ENCODE measurements around the gene SRRM2.
A peak's percentile ranks its signal among the peaks of the same experiment; 100 is the strongest.

Gene SRRM2

GRCh38 chr16:2752035-2752849 is at the start of gene SRRM2:
Gene SRRM2, plus strand, starts transcription at chr16:2752638. Its CDS starts 3,727 bp downstream, at chr16:2756365.
- H3K27ac ChIP-seq = peak within 1 kb of the TSS; percentile 99
- DNase-seq (ENCODE audit: low spot score) = peak; percentile 96
- peak within 1 kb of the TSS; percentile 87 for H3K4me3 ChIP-seq
- TF ChIP-seq CTCF (IDR thresholded peaks at IDR 0.05) = no peak

GRCh38 chr16:2702871-2703745 is 49.3 kb upstream of the SRRM2 start:
- DNase-seq (ENCODE audit: low spot score) = no peak
- Histone ChIP-seq H3K27ac (no peak overlapping the region), H3K4me3 (no peak overlapping the region)
- no peak for TF ChIP-seq CTCF (IDR thresholded peaks at IDR 0.05)

- DNase-seq (ENCODE audit: low spot score) = no peak
These were observed 48.1 kb upstream of the SRRM2 start for GRCh38 chr16:2704166-2704982.

GRCh38 chr16:2704983-2705275 is 47.5 kb upstream of the SRRM2 start:
- H3K27ac ChIP-seq = no peak overlapping the region
- DNase-seq (ENCODE audit: low spot score) = no peak
- TF ChIP-seq CTCF (IDR thresholded peaks at IDR 0.05) = no peak
- no peak overlapping the region for H3K4me3 ChIP-seq

More at GRCh38 chr16:2704166-2704982, 48.1 kb upstream of the SRRM2 start:
- TF ChIP-seq CTCF (IDR thresholded peaks at IDR 0.05) = no peak
- no peak overlapping the region for H3K4me3 ChIP-seq
- no peak overlapping the region for H3K27ac ChIP-seq

- DNase-seq (ENCODE audit: low spot score) = no peak
- Histone ChIP-seq H3K27ac (no peak overlapping the region), H3K4me3 (no peak overlapping the region)
- TF ChIP-seq CTCF (IDR thresholded peaks at IDR 0.05) = no peak
These were observed 47.1 kb upstream of the SRRM2 start for GRCh38 chr16:2705351-2705750.

- Histone ChIP-seq H3K27ac (no peak overlapping the region), H3K4me3 (no peak overlapping the region)
- TF ChIP-seq CTCF (IDR thresholded peaks at IDR 0.05) = no peak
- DNase-seq (ENCODE audit: low spot score) = no peak
These were observed 46.4 kb upstream of the SRRM2 start for GRCh38 chr16:2706085-2706484.
